HepG2 (cell line): Measurements from ENCODE around the gene TAF1B. TPM values are rescaled to one million over a fixed set of nuclear protein-coding genes. Genes with fewer than 3 reads are reported as not detected.

Source experiments
- ARHGAP35 ChIP-seq: sonication (generic); formaldehyde crosslinking; IDR thresholded peaks from 2 replicates; pipeline ENCODE4 v1.9.0; 2022; ENCODE audit warnings: mild to moderate bottlenecking, inconsistent platforms, moderate library complexity, missing genetic modification reagents, borderline replicate concordance
- ARNT2 ChIP-seq: sonication (generic); formaldehyde crosslinking; IDR thresholded peaks from 2 replicates; pipeline ENCODE4 v1.8.0; 2022; ENCODE audit warnings: mild to moderate bottlenecking, low read depth, missing genetic modification reagents, moderate library complexity
- ELF3 ChIP-seq: IDR thresholded peaks from 2 replicates; pipeline ENCODE4 v1.6.1; 2016; ENCODE audit warnings: missing genetic modification reagents, missing compliant biosample characterization
- FOXO1 ChIP-seq: sonication (generic); formaldehyde crosslinking; IDR thresholded peaks from 2 replicates; pipeline ENCODE4 v1.4.0; 2020; ENCODE audit warnings: missing genetic modification reagents
- NR3C1 ChIP-seq: sonication (generic); formaldehyde crosslinking; IDR thresholded peaks from 2 replicates; pipeline ENCODE4 v1.4.0; 2020; ENCODE audit warnings: missing genetic modification reagents
- NRL ChIP-seq: sonication (generic); formaldehyde crosslinking; IDR thresholded peaks from 2 replicates; pipeline ENCODE4 v1.5.0; 2020; ENCODE audit warnings: missing genetic modification reagents, mild to moderate bottlenecking, moderate library complexity, borderline replicate concordance
- SMAD1 ChIP-seq: sonication (generic); formaldehyde crosslinking; IDR thresholded peaks from 2 replicates; pipeline ENCODE4 v1.4.0; 2020; ENCODE audit warnings: missing genetic modification reagents, low read depth, mild to moderate bottlenecking, borderline replicate concordance
- SP1 ChIP-seq, 2 experiments: fragments of 450-650 bp in 1 of 2; sonication (generic) in 1 of 2; formaldehyde crosslinking in 1 of 2; IDR thresholded peaks; 2 replicates each; pipeline versions ENCODE4 v1.4.0 to v1.6.1; 2016 to 2020; ENCODE audit warnings: missing genetic modification reagents in 1 of 2
- XBP1 ChIP-seq: sonication (generic); formaldehyde crosslinking; IDR thresholded peaks from 2 replicates; pipeline ENCODE4 v1.5.0; 2020; ENCODE audit warnings: missing genetic modification reagents
- ZNF282 ChIP-seq: fragments of 450-650 bp; IDR thresholded peaks from 2 replicates; pipeline ENCODE4 v1.6.1; 2018; ENCODE audit not compliant: partially characterized antibody
- ZNF589 ChIP-seq: sonication (generic); formaldehyde crosslinking; conservative IDR thresholded peaks from 2 replicates; pipeline ENCODE4 v1.8.0; 2022; ENCODE audit warnings: mild to moderate bottlenecking, moderate library complexity, missing genetic modification reagents
- ZNF724P ChIP-seq: sonication (generic); formaldehyde crosslinking; IDR thresholded peaks from 2 replicates; pipeline ENCODE4 v1.8.0; 2022; ENCODE audit warnings: missing genetic modification reagents, borderline replicate concordance
- ZNF761 ChIP-seq: sonication (generic); formaldehyde crosslinking; conservative IDR thresholded peaks from 2 replicates; pipeline ENCODE4 v1.4.0; 2020; ENCODE audit warnings: mild to moderate bottlenecking, missing genetic modification reagents
- polyA plus RNA-seq, 8 experiments: library from polyadenylated mRNA; depleted of rRNA in 3 of 8; stranded (reverse) in 7 of 8; unstranded in 1 of 8; fragments of >200 nt; fragmentation: Illumina TruSeq in 4 of 8; extraction: Trizol in 4 of 8; gene quantifications; 2 replicates each; pipeline versions ENCODE4 v1.2.1 to v1.2.3, GENCODE V29; 2011 to 2016; ENCODE audit warnings: low read depth in 4 of 8, missing spikeins in 1 of 8, mixed read lengths in 1 of 8; ENCODE audit not compliant: insufficient read depth in 1 of 8
- total RNA-seq, 5 experiments: library from RNA; depleted of rRNA; stranded (reverse); fragments of >200 nt; fragmentation: Illumina TruSeq; extraction: Trizol; gene quantifications; 2 replicates each; pipeline ENCODE4 v1.2.3, GENCODE V29; 2016; ENCODE audit warnings: low read depth in 1 of 5
- TF ChIP-seq, protein P1 (sequence below): sonication (generic); formaldehyde crosslinking; IDR thresholded peaks from 2 replicates; pipeline ENCODE4 v1.4.0; 2020; ENCODE audit warnings: missing genetic modification reagents
- TF ChIP-seq, protein P2 (sequence below): sonication (generic); formaldehyde crosslinking; IDR thresholded peaks from 2 replicates; pipeline ENCODE4 v1.8.0; 2023; ENCODE audit warnings: mild to moderate bottlenecking, missing genetic modification reagents
- TF ChIP-seq, protein P3 (sequence below): IDR thresholded peaks from 2 replicates; pipeline ENCODE4 v1.6.1; 2018; ENCODE audit warnings: missing genetic modification reagents
- TF ChIP-seq, protein P4 (sequence below): IDR thresholded peaks from 2 replicates; pipeline ENCODE4 v1.6.1; 2016; ENCODE audit warnings: mild to moderate bottlenecking, missing biosample characterization, missing genetic modification reagents
- TF ChIP-seq, protein P5 (sequence below): sonication (generic); formaldehyde crosslinking; IDR thresholded peaks from 2 replicates; pipeline ENCODE4 v1.4.0; 2020; ENCODE audit warnings: missing genetic modification reagents, borderline replicate concordance
- TF ChIP-seq, protein P6 (sequence below): sonication (generic); formaldehyde crosslinking; IDR thresholded peaks from 2 replicates; pipeline ENCODE4 v1.5.0; 2020; ENCODE audit warnings: missing genetic modification reagents
- TF ChIP-seq, protein P7 (sequence below): sonication (generic); formaldehyde crosslinking; IDR thresholded peaks from 2 replicates; pipeline ENCODE4 v1.5.0; 2020; ENCODE audit warnings: missing genetic modification reagents

TAF1B gene
- total and polyA plus RNA-seq, 2 of the 13 experiments (the other 11 are each of a cell fraction or from before 2014, with no cell fraction given), result 13.3 to 27.7 TPM

DNA sequence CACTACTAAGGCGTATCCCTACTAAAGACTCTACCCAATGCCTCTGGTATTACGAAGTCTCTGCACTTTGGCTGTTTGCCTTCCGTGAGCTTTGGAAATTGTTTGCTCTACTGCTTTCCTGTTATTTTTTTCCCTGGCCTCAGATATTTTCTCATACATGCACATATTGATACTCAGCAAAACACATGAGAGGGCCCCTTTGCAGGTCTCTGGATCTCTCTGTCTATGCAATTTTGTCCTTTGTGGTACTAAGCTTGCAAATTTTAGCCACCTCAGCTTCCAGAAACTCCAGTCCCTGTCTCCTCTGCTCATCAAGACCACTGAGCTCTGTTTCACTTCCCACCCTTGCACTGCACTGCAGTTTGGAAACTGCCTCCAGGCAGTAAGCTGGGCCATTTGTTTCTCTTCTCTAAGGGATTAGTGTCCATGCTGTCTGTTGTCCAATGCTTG, 46.6 kb downstream of the TAF1B start (continued):
- TF ChIP-seq, protein P1, sequence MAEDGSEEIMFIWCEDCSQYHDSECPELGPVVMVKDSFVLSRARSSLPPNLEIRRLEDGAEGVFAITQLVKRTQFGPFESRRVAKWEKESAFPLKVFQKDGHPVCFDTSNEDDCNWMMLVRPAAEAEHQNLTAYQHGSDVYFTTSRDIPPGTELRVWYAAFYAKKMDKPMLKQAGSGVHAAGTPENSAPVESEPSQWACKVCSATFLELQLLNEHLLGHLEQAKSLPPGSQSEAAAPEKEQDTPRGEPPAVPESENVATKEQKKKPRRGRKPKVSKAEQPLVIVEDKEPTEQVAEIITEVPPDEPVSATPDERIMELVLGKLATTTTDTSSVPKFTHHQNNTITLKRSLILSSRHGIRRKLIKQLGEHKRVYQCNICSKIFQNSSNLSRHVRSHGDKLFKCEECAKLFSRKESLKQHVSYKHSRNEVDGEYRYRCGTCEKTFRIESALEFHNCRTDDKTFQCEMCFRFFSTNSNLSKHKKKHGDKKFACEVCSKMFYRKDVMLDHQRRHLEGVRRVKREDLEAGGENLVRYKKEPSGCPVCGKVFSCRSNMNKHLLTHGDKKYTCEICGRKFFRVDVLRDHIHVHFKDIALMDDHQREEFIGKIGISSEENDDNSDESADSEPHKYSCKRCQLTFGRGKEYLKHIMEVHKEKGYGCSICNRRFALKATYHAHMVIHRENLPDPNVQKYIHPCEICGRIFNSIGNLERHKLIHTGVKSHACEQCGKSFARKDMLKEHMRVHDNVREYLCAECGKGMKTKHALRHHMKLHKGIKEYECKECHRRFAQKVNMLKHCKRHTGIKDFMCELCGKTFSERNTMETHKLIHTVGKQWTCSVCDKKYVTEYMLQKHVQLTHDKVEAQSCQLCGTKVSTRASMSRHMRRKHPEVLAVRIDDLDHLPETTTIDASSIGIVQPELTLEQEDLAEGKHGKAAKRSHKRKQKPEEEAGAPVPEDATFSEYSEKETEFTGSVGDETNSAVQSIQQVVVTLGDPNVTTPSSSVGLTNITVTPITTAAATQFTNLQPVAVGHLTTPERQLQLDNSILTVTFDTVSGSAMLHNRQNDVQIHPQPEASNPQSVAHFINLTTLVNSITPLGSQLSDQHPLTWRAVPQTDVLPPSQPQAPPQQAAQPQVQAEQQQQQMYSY (CRISPR knock-in tag), result no peak
- TF ChIP-seq, protein P2, sequence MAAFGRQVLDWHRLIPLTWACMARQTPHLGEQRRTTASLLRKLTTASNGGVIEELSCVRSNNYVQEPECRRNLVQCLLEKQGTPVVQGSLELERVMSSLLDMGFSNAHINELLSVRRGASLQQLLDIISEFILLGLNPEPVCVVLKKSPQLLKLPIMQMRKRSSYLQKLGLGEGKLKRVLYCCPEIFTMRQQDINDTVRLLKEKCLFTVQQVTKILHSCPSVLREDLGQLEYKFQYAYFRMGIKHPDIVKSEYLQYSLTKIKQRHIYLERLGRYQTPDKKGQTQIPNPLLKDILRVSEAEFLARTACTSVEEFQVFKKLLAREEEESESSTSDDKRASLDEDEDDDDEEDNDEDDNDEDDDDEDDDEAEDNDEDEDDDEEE (CRISPR knock-in tag), result no peak
- TF ChIP-seq NRL (CRISPR knock-in tag) (no peak), ARNT2 (no peak), ARHGAP35 (no peak), XBP1 (CRISPR knock-in tag) (no peak), SMAD1 (no peak), SP1 (IDR thresholded peaks at IDR 0.05) (no peak), SP1 (CRISPR knock-in tag; IDR thresholded peaks at IDR 0.05) (no peak), NR3C1 (CRISPR knock-in tag) (no peak), ELF3 (peak; percentile 76), FOXO1 (CRISPR knock-in tag) (no peak; the same call in 1 of the 2 replicates), ZNF282 (no peak), ZNF589 (no peak), ZNF724P (CRISPR knock-in tag) (no peak), ZNF761 (CRISPR knock-in tag) (no peak)
- TF ChIP-seq, protein P3, sequence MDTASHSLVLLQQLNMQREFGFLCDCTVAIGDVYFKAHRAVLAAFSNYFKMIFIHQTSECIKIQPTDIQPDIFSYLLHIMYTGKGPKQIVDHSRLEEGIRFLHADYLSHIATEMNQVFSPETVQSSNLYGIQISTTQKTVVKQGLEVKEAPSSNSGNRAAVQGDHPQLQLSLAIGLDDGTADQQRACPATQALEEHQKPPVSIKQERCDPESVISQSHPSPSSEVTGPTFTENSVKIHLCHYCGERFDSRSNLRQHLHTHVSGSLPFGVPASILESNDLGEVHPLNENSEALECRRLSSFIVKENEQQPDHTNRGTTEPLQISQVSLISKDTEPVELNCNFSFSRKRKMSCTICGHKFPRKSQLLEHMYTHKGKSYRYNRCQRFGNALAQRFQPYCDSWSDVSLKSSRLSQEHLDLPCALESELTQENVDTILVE (CRISPR knock-in tag), result no peak
- TF ChIP-seq, protein P4, sequence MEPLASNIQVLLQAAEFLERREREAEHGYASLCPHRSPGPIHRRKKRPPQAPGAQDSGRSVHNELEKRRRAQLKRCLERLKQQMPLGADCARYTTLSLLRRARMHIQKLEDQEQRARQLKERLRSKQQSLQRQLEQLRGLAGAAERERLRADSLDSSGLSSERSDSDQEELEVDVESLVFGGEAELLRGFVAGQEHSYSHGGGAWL (CRISPR knock-in tag), result no peak
- TF ChIP-seq, protein P5, sequence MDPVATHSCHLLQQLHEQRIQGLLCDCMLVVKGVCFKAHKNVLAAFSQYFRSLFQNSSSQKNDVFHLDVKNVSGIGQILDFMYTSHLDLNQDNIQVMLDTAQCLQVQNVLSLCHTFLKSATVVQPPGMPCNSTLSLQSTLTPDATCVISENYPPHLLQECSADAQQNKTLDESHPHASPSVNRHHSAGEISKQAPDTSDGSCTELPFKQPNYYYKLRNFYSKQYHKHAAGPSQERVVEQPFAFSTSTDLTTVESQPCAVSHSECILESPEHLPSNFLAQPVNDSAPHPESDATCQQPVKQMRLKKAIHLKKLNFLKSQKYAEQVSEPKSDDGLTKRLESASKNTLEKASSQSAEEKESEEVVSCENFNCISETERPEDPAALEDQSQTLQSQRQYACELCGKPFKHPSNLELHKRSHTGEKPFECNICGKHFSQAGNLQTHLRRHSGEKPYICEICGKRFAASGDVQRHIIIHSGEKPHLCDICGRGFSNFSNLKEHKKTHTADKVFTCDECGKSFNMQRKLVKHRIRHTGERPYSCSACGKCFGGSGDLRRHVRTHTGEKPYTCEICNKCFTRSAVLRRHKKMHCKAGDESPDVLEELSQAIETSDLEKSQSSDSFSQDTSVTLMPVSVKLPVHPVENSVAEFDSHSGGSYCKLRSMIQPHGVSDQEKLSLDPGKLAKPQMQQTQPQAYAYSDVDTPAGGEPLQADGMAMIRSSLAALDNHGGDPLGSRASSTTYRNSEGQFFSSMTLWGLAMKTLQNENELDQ (CRISPR knock-in tag), result no peak
- TF ChIP-seq, protein P6, sequence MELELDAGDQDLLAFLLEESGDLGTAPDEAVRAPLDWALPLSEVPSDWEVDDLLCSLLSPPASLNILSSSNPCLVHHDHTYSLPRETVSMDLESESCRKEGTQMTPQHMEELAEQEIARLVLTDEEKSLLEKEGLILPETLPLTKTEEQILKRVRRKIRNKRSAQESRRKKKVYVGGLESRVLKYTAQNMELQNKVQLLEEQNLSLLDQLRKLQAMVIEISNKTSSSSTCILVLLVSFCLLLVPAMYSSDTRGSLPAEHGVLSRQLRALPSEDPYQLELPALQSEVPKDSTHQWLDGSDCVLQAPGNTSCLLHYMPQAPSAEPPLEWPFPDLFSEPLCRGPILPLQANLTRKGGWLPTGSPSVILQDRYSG, result no peak
- TF ChIP-seq, protein P7, sequence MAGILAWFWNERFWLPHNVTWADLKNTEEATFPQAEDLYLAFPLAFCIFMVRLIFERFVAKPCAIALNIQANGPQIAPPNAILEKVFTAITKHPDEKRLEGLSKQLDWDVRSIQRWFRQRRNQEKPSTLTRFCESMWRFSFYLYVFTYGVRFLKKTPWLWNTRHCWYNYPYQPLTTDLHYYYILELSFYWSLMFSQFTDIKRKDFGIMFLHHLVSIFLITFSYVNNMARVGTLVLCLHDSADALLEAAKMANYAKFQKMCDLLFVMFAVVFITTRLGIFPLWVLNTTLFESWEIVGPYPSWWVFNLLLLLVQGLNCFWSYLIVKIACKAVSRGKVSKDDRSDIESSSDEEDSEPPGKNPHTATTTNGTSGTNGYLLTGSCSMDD, result no peak
